Measurements from ENCODE around the gene CFAP251.

The CFAP251 gene

GRCh38 chr12:122021822-122022392, 103.5 kb downstream of the CFAP251 start, which contains the start of gene BCL7A:
Gene BCL7A, plus strand, starts transcription at chr12:122021884. Its CDS starts 208 bp downstream, at chr12:122022092.
- DNase-seq (ENCODE audit: insufficient read length, low spot score): peak; percentile 71
- peak; percentile 31; the same call in 1 of the 2 replicates for TF ChIP-seq POLR2A (IDR thresholded peaks at IDR 0.05; ENCODE audit: low read depth, low read length)

GRCh38 chr12:122022393-122023338, 104.3 kb downstream of the CFAP251 start:
- FAIRE-seq (no peak), DNase-seq (ENCODE audit: insufficient read length, low spot score) (no peak)
- no peak for TF ChIP-seq POLR2A (IDR thresholded peaks at IDR 0.05; ENCODE audit: low read depth, low read length)

More at GRCh38 chr12:122021822-122022392, 103.5 kb downstream of the CFAP251 start, which contains the start of gene BCL7A:
- no peak for FAIRE-seq

GRCh38 chr12:122023339-122024131, 105.1 kb downstream of the CFAP251 start:
- FAIRE-seq: no peak
- no peak for DNase-seq (ENCODE audit: insufficient read length, low spot score)
- no peak for TF ChIP-seq POLR2A (IDR thresholded peaks at IDR 0.05; ENCODE audit: low read depth, low read length)

- no peak for FAIRE-seq
- no peak for DNase-seq (ENCODE audit: insufficient read length, low spot score)
Observed at GRCh38 chr12:122024132-122024785, 105.9 kb downstream of the CFAP251 start.

GRCh38 chr12:122026706-122027333, 108.4 kb downstream of the CFAP251 start:
- TF ChIP-seq POLR2A (IDR thresholded peaks at IDR 0.05; ENCODE audit: low read depth, low read length): no peak
- no peak for DNase-seq (ENCODE audit: insufficient read length, low spot score)
- FAIRE-seq: no peak

More at GRCh38 chr12:122024132-122024785, 105.9 kb downstream of the CFAP251 start:
- no peak for TF ChIP-seq POLR2A (IDR thresholded peaks at IDR 0.05; ENCODE audit: low read depth, low read length)

- no peak for FAIRE-seq
- no peak for TF ChIP-seq POLR2A (IDR thresholded peaks at IDR 0.05; ENCODE audit: low read depth, low read length)
Observed at GRCh38 chr12:122028165-122028904, 109.9 kb downstream of the CFAP251 start.

GRCh38 chr12:122028905-122029560, 110.6 kb downstream of the CFAP251 start:
- DNase-seq (ENCODE audit: insufficient read length, low spot score) (no peak), FAIRE-seq (no peak)
- no peak for TF ChIP-seq POLR2A (IDR thresholded peaks at IDR 0.05; ENCODE audit: low read depth, low read length)

More at GRCh38 chr12:122028165-122028904, 109.9 kb downstream of the CFAP251 start:
- no peak for DNase-seq (ENCODE audit: insufficient read length, low spot score)

- no peak for TF ChIP-seq POLR2A (IDR thresholded peaks at IDR 0.05; ENCODE audit: low read depth, low read length)
- FAIRE-seq: no peak
- peak; percentile 96 for DNase-seq (ENCODE audit: insufficient read length, low spot score)
Observed at GRCh38 chr12:122029620-122030423, 111.4 kb downstream of the CFAP251 start.

GRCh38 chr12:122030424-122031035, 112.1 kb downstream of the CFAP251 start:
- TF ChIP-seq POLR2A (IDR thresholded peaks at IDR 0.05; ENCODE audit: low read depth, low read length): no peak
- no peak for DNase-seq (ENCODE audit: insufficient read length, low spot score)
- no peak for FAIRE-seq

GRCh38 chr12:122031342-122032216, 113.2 kb downstream of the CFAP251 start:
- no peak for DNase-seq (ENCODE audit: insufficient read length, low spot score)
- no peak for FAIRE-seq
- no peak for TF ChIP-seq POLR2A (IDR thresholded peaks at IDR 0.05; ENCODE audit: low read depth, low read length)
